GM19328 (cell line): Measurements from ENCODE around the gene PROSER2.
"Not testable (repeated sequence)": the region's sequence is repeated elsewhere in the genome, so short reads cannot be mapped to it uniquely, and the experiment has no call there.

Experiments
- ATAC-seq: cut with Tn5 transposase; IDR thresholded peaks from one replicate; pipeline ENCODE4 v1.9.1; 2021; ENCODE audit warnings: mild to moderate bottlenecking, moderate library complexity; ENCODE audit not compliant: unreplicated experiment

Gene PROSER2

GRCh38 chr10:11832042-11832441 lies 8.9 kb downstream of the PROSER2 start:
- no peak for ATAC-seq

- no peak for ATAC-seq
Observed at GRCh38 chr10:11835061-11835460, 11.9 kb downstream of the PROSER2 start.

GRCh38 chr10:11835704-11836103 lies 12.5 kb downstream of the PROSER2 start:
- ATAC-seq = no peak

GRCh38 chr10:11837372-11838161 lies 14.4 kb downstream of the PROSER2 start:
- no peak for ATAC-seq

DNA sequence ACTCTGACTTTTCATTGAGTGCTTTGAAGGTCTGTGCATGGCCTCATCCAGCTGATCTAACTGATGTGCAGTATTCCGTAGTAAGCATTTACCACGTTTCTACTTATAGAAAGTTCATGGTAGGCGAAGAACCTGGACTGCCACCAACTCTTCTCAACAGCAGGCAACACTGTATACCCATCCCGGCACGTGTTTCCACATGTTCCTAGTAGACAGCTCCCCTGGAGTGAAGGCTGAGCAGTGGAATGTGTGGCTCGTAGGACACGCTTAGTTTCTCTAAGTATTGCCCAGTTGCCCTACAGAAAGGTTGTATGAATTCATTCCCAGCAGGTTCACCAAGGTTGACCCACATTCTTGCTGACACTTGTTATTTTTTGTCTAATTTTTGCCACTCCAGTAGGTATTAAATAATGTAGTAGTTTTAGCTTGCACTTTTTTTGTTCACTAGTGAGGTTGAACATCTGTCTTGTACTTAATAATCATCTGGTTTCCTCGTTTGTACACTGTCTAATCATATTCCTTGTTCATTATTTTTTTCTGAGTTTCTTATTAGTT lies 15.2 kb downstream of the PROSER2 start:
- ATAC-seq = no peak

DNA sequence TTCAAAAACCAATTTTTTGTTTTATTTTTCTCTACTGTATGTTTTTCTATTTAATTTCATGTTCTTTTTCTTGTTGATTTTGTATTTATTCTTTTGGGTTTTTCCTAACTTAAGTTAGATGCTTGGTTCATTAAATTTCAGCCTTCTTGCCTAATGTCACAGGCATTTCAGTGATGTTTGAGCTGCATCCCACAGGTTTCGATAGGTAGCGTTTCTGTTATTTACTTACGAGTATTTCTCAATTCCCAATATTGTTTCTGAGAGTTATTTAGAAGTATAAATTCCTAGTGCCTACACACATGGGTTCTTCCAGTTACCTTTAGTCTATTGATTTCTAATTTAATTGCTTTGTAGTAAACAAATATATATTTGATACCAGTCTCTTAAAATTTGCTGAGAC lies 18.2 kb downstream of the PROSER2 start:
- ATAC-seq = no peak

DNA sequence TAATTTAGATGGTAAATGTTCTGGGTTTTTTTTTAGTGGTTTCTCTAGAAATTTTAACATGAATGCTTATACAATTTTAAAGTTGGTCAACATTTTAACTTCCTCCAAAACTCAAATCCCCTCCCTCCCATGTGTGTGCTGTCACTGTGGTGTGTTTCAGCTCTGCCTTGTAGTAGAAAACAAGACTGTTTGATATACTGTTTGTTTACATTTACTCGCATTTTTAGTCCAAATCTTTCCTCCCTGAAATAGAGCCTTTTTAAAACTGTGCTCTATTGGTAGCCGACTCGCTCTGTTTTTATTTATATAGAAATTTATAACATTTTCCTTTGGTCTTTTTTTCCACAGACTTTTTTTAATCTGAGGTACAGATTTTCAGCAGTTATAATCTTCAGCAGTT lies 19.3 kb downstream of the PROSER2 start:
- ATAC-seq = no peak

DNA sequence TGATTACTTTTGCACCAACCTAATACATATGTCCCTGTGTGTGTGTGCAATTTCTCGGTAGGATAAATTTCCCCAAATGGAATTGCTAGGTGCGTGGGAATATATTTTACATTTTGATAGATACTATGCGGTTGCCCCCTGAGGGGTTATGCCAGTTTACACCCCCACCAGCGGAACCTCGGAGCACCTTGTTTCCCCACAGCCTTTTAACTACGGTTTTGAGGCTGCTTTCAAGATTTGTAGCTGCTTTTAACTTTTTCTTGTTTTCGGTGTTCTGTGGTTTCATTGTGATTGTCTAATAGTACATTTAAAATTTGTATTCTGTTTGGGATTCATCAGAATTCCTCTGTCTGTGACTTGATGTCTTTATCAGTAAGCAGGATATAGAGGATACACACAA lies 22.0 kb downstream of the PROSER2 start:
- ATAC-seq = no peak

GRCh38 chr10:11846542-11846941 lies 23.4 kb downstream of the PROSER2 start:
- ATAC-seq = no peak

GRCh38 chr10:11849277-11849676 lies 26.1 kb downstream of the PROSER2 start:
- no peak for ATAC-seq

- no peak for ATAC-seq
Observed at GRCh38 chr10:11849911-11850310, 26.8 kb downstream of the PROSER2 start.

GRCh38 chr10:11851910-11852309 lies 28.8 kb downstream of the PROSER2 start:
- no peak for ATAC-seq

GRCh38 chr10:11852637-11853036 lies 29.5 kb downstream of the PROSER2 start:
- ATAC-seq = not testable (repeated sequence)

DNA sequence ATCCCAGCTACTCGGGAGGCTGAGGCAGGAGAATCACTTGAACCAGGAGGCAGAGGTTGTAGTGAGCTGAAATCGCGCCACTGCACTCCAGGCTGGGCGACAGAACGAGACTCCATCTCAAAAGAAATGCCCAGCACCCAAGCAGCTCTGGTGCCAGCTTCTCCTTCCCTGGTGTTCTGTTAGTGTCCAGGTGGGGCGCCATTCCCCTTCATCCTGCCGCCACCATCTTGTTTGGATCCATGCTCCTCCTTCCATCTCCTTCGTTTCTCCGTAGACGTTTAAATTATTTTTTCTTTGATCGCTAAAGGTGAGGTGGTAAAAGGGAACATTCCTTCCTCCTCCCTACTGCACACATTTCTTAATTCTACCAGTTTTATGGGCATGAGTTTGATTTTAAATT lies 30.3 kb downstream of the PROSER2 start:
- ATAC-seq = no peak

DNA sequence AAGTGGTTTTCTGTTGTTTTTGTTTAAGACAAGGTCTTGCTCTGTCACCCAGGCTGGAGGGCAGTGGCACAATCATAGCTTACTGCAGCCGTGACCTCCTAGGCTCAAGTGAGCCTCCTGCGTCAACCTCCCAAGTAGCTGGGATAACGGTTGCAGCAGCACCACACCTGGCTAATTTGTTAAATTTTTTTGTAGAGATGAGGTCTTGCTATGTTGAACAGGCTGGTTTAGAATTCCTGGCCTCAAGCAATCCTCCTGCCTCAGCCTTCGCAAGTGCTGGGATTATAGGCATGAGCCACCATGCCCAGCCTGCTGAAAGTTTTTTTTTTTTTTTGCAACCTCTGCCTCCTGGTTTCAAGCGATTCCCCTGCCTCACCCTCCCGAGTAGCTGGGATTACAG lies 31.1 kb downstream of the PROSER2 start:
- no peak for ATAC-seq

DNA sequence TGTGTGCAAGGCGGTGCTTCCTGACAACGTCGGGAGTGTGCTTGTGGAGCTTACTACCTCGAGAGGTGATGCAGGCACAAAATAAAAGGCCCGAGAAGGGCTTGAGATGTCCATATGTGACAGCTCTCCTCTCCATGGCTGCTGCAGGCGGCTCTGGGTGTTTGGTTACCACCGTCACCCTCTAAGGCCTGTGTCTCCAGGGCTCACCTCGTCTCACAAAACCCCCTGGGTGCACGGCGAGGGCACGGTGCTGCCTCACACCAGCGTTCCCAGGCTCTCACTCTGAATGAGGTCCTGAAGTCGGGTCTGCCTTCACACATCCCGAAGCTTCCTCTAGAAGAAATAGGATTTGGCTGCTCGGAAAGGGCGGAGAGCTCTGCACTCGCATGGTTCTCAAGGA lies 32.9 kb downstream of the PROSER2 start:
- ATAC-seq = no peak

GRCh38 chr10:11856678-11857077 lies 33.5 kb downstream of the PROSER2 start:
- ATAC-seq = no peak

DNA sequence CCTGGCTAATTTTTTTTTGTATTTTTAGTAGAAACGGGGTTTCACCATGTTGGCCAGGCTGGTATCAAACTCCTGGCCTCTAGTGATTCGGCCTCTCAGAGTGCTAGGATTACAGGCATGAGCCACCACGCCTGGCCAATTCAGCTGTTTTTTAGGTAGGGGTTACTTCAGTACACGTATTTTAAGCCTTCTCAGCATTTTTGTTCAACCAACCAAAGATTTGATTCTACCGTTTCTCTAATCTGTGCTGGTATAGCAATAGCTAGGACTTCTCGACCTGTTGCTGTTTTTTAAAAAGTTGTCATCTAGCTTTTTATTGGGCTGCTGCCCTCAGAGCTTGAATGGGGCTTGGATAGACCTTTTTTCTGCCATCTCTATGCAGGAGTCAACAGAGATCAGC lies 34.9 kb downstream of the PROSER2 start:
- no peak for ATAC-seq

DNA sequence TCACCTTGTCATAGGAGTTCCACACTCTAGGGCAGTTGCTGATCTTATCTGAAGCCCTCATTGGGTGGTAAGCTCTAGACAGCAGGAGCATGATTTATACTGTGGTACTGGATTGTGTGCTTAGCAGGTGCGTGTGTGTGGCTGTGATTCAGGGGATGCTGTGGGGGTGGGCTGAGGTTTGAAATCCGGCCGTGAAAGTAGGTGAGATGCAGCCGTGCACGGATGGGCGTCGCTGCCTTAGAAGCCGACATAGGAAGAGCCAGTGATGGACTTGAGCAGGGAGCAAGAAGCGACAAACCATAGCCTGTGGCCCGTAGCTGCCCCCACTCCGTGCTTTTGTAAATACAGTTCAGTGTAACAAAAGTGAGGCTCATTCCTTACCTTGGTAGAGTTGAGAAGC lies 38.2 kb downstream of the PROSER2 start:
- ATAC-seq = no peak

GRCh38 chr10:11861811-11862428 lies 38.8 kb downstream of the PROSER2 start:
- no peak for ATAC-seq

DNA sequence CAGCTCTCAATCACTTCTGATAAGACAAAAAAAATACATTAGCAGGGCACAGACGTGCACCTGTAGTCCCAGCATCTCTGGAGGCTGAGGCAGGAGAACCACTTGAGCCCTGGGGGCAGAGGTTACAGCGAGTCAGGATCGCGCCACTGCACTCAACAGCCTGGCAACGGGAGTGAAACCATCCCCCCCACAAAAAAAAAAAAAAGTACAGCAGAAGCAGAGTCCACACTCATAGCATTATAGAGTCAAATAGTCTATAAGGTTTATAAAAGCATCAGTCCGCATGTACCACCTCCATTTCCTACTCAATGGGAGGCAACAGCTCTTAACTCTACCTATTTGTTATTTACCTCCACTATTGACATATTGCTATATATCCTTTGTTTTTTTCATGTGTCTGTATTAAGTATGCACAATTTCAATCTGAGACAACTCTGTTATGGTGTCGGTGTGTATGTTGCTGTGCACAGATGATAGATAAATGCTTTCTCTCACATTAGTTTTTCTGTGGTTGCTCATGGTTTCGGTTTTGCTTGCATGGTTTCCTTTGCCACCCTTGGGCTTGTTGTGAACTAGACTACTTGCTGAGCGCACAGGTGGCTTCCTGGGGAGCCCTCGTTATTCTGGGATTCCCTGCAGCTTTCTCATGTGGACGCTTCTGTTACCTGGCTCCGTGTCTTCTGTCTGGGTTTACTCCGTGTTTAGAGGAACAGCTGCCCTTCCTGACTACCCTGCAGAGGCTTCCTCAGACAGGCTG lies 40.4 kb downstream of the PROSER2 start:
- peak; percentile 99 for ATAC-seq

- no peak for ATAC-seq
Observed at GRCh38 chr10:11864727-11865126, 41.6 kb downstream of the PROSER2 start.
